Stimulated activated CD8-positive, alpha-beta memory T cell treated with anti-CD3 and anti-CD28 coated beads, Interleukin-12 subunit alpha, Interleukin-12 subunit beta, amount 100 ng/mL, for 24 hours (primary cell): ENCODE results near the gene REEP2.
A peak's percentile ranks its signal among the peaks of the same experiment; 100 is the strongest.
"Not testable (repeated sequence)": the region's sequence is repeated elsewhere in the genome, so short reads cannot be mapped to it uniquely, and the experiment has no call there.

Source experiments
- DNase-seq: peaks from one replicate; pipeline ENCODE4 v3.0.0-alpha.2; 2020; ENCODE audit errors: extremely low read depth

Gene REEP2

DNA sequence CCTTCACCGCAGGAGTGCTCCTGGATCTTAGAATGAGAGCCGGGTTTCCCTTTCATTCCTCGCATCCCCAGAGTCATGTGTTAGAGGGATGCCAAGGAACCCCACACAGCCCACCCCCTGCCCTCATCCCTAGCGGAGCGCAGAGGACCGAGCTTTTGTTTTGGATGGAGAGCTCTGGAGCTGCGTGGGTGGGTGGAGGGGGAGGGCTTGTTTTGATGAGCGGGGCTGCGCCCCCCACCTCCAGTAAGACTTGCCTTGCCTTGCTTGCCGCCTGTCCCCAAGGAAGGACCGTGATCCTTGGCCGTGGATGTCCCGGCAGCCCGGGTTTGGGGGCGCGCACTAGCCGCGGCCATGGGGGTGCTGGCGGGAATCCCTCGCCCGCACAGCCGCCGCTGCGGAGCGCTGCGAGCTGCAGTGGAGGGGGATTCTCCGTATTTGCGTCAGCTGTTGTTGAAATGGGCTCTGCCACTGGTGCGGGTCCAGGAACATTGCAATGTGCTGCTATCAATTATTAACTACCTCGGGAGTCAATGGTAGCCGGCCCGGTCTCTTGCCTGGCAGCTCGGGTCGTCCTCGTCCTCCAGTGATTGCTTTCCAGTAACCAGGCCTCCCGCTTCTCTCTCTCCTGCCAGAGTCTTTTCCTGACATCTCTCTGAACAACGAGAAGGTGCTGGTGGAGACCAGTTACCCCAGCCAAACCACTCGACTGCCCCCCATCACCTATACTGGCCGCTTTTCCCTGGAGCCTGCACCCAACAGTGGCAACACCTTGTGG lies 27.5 kb downstream of the REEP2 start:
- no peak for DNase-seq

- DNase-seq: no peak
These were observed 28.2 kb downstream of the REEP2 start for GRCh38 chr5:138466900-138467710.

DNA sequence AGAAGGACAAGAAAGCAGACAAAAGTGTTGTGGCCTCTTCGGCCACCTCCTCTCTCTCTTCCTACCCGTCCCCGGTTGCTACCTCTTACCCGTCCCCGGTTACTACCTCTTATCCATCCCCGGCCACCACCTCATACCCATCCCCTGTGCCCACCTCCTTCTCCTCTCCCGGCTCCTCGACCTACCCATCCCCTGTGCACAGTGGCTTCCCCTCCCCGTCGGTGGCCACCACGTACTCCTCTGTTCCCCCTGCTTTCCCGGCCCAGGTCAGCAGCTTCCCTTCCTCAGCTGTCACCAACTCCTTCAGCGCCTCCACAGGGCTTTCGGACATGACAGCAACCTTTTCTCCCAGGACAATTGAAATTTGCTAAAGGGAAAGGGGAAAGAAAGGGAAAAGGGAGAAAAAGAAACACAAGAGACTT lies 28.9 kb downstream of the REEP2 start:
- no peak for DNase-seq

DNA sequence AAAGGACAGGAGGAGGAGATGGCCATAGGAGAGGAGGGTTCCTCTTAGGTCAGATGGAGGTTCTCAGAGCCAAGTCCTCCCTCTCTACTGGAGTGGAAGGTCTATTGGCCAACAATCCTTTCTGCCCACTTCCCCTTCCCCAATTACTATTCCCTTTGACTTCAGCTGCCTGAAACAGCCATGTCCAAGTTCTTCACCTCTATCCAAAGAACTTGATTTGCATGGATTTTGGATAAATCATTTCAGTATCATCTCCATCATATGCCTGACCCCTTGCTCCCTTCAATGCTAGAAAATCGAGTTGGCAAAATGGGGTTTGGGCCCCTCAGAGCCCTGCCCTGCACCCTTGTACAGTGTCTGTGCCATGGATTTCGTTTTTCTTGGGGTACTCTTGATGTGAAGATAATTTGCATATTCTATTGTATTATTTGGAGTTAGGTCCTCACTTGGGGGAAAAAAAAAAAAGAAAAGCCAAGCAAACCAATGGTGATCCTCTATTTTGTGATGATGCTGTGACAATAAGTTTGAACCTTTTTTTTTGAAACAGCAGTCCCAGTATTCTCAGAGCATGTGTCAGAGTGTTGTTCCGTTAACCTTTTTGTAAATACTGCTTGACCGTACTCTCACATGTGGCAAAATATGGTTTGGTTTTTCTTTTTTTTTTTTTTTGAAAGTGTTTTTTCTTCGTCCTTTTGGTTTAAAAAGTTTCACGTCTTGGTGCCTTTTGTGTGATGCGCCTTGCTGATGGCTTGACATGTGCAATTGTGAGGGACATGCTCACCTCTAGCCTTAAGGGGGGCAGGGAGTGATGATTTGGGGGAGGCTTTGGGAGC lies 29.5 kb downstream of the REEP2 start:
- no peak for DNase-seq

DNA sequence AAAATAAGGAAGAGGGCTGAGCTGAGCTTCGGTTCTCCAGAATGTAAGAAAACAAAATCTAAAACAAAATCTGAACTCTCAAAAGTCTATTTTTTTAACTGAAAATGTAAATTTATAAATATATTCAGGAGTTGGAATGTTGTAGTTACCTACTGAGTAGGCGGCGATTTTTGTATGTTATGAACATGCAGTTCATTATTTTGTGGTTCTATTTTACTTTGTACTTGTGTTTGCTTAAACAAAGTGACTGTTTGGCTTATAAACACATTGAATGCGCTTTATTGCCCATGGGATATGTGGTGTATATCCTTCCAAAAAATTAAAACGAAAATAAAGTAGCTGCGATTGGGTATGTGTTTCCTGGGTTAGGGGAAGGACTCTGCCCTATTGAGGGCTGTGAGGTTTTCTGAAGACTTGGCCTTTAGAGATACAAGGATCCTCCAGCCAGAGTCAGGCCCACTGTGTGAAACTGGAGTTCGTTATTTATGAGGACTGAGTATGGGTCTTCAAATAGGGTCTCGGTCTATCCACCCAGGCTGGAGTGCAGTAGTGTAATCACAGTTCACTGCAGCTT lies 30.2 kb downstream of the REEP2 start:
- no peak for DNase-seq

GRCh38 chr5:138469540-138470321 lies 30.9 kb downstream of the REEP2 start:
- no peak for DNase-seq

- no peak for DNase-seq
These were observed 31.6 kb downstream of the REEP2 start for GRCh38 chr5:138470322-138471051.

DNA sequence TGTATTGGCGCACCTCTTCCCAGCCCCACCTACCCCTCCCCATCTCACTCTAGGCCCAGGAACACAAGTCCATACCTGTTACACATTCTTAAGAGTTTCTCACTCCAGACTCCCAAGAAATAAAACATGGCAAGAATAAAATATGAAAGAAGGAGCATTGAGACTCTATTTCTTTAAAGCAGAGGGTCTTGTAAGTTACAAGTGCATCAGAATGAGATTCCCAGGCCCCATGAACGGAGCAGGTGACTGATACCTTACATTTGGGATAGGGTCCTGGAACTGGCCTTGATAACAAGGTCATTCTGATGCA lies 32.1 kb downstream of the REEP2 start:
- no peak for DNase-seq

DNA sequence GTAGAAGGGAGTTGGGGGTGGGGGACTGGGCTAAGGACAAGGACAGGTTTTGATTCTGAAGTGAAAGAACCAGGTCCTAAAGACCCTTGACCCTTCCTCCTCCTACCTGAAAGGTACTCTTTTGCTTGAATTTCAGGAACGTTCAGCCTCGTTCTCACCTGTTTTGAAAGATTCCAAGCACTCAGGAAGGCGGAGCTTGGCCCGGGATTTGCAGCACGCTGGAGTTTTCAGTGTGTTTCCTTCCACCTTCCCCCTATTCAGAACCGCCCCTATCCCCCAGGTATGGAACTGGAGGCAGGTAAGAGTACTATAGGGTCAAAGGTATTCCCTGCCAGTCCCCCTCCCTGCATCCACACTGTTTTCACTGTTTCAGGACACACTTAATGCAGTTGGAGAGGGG lies 33.5 kb downstream of the REEP2 start:
- no peak for DNase-seq

GRCh38 chr5:138473151-138473550 lies 34.3 kb downstream of the REEP2 start:
- not testable (repeated sequence) for DNase-seq

DNA sequence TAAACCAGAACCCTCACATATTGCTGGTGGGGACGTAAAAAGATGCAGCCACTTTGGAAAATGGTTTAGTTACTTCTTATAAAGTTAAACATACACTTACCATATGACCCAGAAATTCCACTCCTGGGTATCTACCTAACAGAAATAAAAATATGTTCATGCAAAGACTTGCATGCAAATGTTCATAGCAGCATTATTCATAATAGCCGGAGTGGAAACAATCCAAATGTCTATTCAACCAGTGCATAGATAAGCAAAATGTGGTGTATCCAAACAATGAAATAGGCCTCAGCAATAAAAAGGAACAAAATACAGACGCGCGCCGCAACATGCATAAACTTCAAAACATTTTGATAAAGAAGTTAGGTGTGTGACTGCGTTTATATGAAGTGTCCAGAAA lies 38.1 kb downstream of the REEP2 start:
- no peak for DNase-seq

GRCh38 chr5:138482638-138483037 lies 43.8 kb downstream of the REEP2 start:
- DNase-seq: no peak

DNA sequence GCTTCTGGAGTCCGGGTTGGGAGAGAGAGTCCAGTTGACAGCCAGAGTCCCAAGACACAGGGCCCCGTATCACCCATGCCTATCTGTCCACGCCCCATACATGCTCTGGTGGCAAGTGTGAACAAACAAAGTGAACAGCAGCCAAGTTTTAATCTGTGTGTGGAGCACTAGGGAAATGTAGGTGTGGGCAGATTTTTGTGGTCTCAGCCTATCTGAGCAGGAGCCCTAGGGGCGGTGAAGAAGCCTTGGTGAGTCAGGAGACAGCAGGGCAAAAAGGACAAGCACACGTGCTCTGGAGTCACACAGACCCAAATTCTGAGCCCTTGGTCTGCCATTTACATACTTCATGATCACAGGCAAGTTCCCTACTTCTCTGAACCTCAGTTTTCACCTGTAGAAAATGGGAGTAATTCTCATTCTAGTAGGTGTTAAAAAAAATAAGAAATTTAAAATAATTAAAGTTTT lies 49.7 kb downstream of the REEP2 start:
- DNase-seq: no peak

- DNase-seq: no peak
These were observed 50.8 kb downstream of the REEP2 start for GRCh38 chr5:138489683-138490061.

GRCh38 chr5:138490648-138491283 lies 51.9 kb downstream of the REEP2 start:
- DNase-seq: no peak

DNA sequence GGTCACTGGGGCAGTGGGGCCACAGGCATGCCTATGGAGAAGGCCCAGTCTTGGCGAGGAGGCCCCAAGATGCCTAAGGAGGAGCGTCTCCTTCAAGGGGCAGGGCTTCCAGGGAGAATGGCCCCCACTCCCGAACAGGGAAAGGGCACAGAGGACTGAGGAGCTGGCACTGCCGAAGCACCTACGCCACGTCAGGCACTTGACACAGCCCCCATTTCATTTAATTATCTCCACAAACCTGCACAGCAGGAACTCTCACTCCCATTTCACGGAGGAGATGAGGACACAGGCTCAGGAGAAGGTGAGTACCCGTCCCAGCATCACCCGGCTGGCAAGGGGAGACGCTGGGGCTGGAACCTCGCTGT lies 52.4 kb downstream of the REEP2 start:
- DNase-seq: no peak

DNA sequence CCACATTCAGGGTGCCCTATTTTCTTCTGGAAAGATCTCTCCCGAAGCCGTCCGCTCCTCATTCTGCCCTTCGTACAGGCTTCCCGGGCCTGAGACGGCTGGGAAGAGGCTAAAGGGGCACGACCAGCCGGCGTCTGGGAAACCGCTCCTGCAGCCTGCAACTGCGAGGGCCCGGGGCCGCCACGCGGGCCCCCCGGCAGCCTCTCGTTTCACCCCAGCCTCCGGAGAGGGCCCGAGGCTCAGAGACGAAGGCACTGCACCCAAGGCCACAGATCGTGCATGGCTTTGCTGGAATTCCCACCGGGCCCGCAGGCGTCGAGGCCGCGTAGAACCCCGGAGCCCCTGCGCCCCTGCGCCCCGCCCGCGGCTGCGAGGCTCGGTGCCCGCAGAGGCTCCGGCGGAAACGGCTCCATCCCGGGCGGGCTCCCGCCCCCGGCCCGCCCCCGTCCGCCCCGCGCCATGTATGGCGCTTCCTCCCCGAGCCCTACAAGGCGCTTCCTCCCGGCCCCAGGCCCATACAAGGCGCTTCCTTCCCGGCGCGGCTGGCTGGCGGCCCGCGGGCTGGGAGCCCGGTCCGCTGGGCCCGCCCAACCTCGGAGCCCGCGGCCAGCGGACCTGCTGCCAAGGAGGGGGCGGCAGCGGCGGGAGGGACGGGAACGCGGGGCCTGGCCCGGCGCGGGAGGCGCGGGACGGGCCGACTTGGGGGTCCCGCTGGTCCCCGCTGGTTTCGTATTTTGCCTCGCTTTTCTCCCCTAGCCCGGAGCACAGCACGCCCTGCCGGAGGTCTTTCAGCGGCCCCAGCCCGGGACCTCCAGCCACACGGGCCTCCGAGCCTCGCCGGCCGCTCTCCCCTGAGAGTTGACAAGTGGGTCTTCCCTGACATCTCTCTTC lies 53.1 kb downstream of the REEP2 start:
- DNase-seq: peak; percentile 62

DNA sequence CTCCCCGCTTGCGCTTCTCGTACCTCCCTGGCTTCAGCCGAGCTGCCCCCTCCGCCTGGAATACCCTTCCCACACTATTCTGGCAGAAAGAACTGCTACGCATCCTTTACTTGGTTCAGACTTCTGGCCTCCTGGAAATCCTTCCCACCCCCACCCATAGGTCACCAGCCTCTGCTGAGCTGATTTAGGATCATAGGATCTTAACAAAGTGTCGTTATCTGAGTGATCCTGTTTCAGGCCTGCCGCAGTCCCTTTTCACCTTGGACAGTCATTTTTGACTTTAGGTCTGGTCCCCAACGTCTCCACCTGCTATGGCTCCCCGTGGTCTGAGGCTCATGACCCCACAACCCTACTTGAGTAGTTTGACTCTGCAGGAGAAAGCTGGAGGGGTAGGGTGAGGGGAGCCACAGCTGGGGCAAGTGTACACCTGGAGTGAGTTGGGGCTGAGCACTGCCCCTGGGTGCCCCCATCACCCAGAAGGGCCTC lies 53.7 kb downstream of the REEP2 start:
- no peak for DNase-seq

GRCh38 chr5:138495351-138495750 lies 56.5 kb downstream of the REEP2 start:
- DNase-seq: no peak
